ENCODE measurements around the gene GSN. TPM values are rescaled to one million over a fixed set of nuclear protein-coding genes. Genes with fewer than 3 reads are reported as not detected.

The GSN gene
- polyA plus RNA-seq, 1 experiment, result 421 TPM

DNA sequence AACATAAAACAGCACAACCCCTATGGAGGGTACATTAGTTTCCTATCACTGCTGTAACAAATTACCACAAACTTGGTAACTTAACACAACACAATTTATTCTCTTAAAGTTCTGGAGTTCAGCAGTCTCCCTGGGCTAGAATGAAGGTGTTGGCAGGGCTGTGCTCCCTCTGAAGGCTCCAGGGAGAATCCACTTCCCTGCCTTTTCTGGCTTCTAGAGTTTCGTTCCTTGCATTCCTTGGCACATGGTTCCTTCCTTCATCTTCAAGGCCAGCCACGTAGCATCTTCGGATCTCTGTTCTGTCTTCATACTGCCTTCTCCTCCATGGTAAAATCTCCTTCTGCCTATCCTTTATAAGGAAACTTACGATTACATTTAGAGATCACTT is 25.0 kb upstream of the GSN start:
- H3K27ac ChIP-seq (ENCODE audit: low read depth, low read length), result no peak overlapping the region
- CTCF ChIA-PET, result no interaction called here
- TF ChIP-seq, protein P1, sequence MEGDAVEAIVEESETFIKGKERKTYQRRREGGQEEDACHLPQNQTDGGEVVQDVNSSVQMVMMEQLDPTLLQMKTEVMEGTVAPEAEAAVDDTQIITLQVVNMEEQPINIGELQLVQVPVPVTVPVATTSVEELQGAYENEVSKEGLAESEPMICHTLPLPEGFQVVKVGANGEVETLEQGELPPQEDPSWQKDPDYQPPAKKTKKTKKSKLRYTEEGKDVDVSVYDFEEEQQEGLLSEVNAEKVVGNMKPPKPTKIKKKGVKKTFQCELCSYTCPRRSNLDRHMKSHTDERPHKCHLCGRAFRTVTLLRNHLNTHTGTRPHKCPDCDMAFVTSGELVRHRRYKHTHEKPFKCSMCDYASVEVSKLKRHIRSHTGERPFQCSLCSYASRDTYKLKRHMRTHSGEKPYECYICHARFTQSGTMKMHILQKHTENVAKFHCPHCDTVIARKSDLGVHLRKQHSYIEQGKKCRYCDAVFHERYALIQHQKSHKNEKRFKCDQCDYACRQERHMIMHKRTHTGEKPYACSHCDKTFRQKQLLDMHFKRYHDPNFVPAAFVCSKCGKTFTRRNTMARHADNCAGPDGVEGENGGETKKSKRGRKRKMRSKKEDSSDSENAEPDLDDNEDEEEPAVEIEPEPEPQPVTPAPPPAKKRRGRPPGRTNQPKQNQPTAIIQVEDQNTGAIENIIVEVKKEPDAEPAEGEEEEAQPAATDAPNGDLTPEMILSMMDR (IDR thresholded peaks at IDR 0.05; ENCODE audit: low read depth, low read length), result no peak
- no peak overlapping the region for H3K4me3 ChIP-seq (ENCODE audit: low read depth, low read length)
- no peaks in the 10 kb centered on the region for H3K27me3 ChIP-seq (ENCODE audit: control insufficient read depth, insufficient read depth, low read length)
- POLR2A ChIA-PET, result no interaction called here
- H3K9me3 ChIP-seq (ENCODE audit: control insufficient read depth, insufficient read depth, low read length), result 0 out of 2 replicates have a peak, but pooled peaks cover 5% of the 10 kb centered on the region
- no peak for DNase-seq (ENCODE audit: low read depth, low spot score)

DNA sequence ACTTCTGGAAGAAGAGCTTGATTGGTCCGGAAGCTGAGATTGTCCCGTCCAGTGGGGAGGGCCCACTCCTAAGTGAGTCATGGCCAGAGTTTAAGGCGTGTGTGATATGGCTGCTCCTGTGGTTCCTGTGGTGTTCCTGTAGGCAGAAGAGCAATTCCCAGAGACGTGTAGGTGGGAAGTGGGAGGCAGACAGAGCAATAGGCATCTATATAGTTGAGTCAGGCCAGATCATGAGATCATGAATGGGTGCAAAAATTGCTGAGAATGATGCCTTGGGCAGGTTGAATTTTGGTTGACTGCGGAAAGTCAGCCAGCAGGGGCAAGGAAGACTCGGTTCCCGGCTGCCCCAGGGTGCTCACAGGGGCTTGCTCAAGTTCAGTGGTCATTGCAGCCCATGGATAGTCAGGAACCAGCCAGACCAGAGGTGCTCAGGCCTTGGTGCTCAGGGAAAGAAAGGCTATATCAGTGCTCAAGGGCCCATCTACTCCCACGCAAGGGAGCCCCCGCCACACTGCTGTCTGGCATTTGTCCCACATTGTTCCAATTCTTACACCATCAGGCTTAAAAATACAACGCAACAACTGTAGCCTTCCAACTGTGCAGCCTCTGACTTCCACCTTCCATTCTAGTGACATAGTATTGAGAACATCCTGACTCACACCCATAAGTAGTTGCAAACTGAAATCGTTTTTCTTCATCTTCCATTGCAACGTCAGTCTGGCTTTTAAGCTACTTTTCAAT is 21.0 kb upstream of the GSN start:
- TF ChIP-seq, protein P1 (IDR thresholded peaks at IDR 0.05; ENCODE audit: low read depth, low read length), result no peak
- no peaks in the 10 kb centered on the region for H3K27me3 ChIP-seq (ENCODE audit: control insufficient read depth, insufficient read depth, low read length)
- H3K4me3 ChIP-seq (ENCODE audit: low read depth, low read length), result no peak overlapping the region
- peak overlapping the region; percentile 82 for H3K27ac ChIP-seq (ENCODE audit: low read depth, low read length)
- ChIA-PET POLR2A (no interaction called here), CTCF (interaction anchor here (1.8 to 3.6 kb wide), 2 partner anchors 25 to 73 kb away, joined by 9 to 16 read pairs; no protein-coding TSS in a partner anchor)
- peak; percentile 68 for DNase-seq (ENCODE audit: low read depth, low spot score)
- H3K9me3 ChIP-seq (ENCODE audit: control insufficient read depth, insufficient read depth, low read length), result 0 out of 2 replicates have a peak, but pooled peaks cover 5% of the 10 kb centered on the region

DNA sequence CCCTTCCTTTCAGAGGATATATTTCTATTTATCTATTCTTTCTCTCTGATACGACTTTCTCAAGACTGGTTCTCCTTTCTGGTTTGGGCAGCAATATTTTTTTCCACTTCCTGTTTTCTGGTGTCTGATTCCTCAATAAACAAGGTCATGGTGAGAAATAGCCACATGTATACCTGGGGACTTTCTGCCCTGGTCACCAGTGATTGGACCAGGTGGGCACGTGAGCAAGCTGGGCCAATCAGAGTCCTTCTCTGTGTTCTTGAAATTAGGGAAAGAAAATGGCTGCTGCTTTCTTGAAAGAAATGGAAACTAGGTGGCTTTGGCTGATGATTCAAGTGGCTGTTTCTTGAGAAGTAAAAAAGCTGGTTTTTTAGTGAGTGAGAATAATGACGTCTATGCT is 18.4 kb upstream of the GSN start:
- ChIA-PET POLR2A (no interaction called here), CTCF (no interaction called here)
- no peak overlapping the region for H3K4me3 ChIP-seq (ENCODE audit: low read depth, low read length)
- no peak overlapping the region for H3K27ac ChIP-seq (ENCODE audit: low read depth, low read length)
- no peak for DNase-seq (ENCODE audit: low read depth, low spot score)
- TF ChIP-seq, protein P1 (IDR thresholded peaks at IDR 0.05; ENCODE audit: low read depth, low read length), result no peak
- no peaks in the 10 kb centered on the region for H3K27me3 ChIP-seq (ENCODE audit: control insufficient read depth, insufficient read depth, low read length)
- H3K9me3 ChIP-seq (ENCODE audit: control insufficient read depth, insufficient read depth, low read length), result no peaks in the 10 kb centered on the region

DNA sequence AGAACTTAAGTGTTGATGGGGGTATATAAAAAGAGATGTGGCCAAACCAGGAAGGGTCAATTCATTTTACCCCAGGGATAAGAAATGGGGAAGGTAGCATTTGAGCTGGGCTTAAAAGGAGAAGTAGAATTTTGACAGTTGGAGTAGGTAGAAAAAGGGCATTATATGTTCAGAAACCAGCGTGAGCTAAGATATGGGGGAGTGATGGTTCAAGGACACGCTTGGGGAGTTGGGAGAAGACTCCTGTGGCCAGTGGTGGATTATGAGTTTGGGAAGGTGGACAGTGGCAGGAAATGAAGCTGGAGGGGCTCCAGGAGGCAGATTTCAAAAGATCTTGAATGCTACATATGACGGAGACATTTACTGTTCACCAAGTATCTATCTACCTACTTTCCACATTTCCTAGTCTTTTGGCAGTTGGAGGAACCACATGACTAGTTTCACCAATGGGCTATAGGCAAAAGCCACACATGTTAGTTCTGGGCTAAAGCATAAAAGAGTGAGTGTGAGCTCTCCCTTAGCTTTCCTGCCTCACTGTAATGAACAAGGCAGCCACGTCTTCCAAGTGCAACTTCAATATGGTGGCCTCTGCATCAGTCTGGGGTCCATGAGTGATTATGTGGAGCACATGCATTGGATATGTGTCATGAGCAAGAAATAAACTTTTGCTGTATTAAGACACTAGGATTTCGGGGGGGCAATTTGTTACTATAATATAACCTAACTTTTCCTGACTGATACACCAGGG is 15.7 kb upstream of the GSN start:
- Histone ChIP-seq H3K9me3 (ENCODE audit: control insufficient read depth, insufficient read depth, low read length) (no peaks in the 10 kb centered on the region), H3K27ac (ENCODE audit: low read depth, low read length) (no peak overlapping the region), H3K4me3 (ENCODE audit: low read depth, low read length) (no peak overlapping the region), H3K27me3 (ENCODE audit: control insufficient read depth, insufficient read depth, low read length) (no peaks in the 10 kb centered on the region)
- DNase-seq (ENCODE audit: low read depth, low spot score), result no peak
- ChIA-PET POLR2A (no interaction called here), CTCF (interaction anchor here (0.7 to 1.2 kb wide), 3 partner anchors 26 to 106 kb away, joined by 3 to 5 read pairs (median 3); no protein-coding TSS in a partner anchor)
- TF ChIP-seq, protein P1 (IDR thresholded peaks at IDR 0.05; ENCODE audit: low read depth, low read length), result no peak

DNA sequence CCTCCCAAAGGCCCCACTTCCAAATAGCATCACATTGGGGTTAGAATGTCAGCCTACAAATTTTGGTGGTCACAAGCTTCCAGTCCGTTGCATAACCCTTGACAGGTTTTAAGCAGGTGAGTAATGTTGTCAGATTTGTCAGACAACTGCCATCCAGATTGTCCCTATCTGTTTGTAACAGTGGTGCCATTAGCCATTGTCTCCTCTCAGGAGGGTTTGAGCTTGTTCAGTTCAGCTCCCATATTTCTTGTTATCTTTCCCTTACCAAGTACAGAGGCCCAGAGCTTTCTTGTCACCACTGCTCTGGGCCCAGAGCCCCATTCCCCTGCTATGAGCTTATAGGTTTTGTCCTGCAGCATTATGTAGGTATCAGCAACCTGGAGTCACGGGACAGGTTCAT is 14.8 kb upstream of the GSN start:
- Histone ChIP-seq H3K9me3 (ENCODE audit: control insufficient read depth, insufficient read depth, low read length) (no peaks in the 10 kb centered on the region), H3K27me3 (ENCODE audit: control insufficient read depth, insufficient read depth, low read length) (no peaks in the 10 kb centered on the region), H3K27ac (ENCODE audit: low read depth, low read length) (no peak overlapping the region), H3K4me3 (ENCODE audit: low read depth, low read length) (no peak overlapping the region)
- TF ChIP-seq, protein P1 (IDR thresholded peaks at IDR 0.05; ENCODE audit: low read depth, low read length), result no peak
- ChIA-PET POLR2A (no interaction called here), CTCF (interaction anchor here (1.2 kb wide), 1 partner anchor 25 kb away, joined by 5 read pairs; no protein-coding TSS in a partner anchor)
- DNase-seq (ENCODE audit: low read depth, low spot score), result no peak

All from AG04450 (cell line).